OCI-LY7 (cell line): Measurements from ENCODE around the gene TAF4. TPM values are rescaled to one million over a fixed set of nuclear protein-coding genes. Genes with fewer than 3 reads are reported as not detected.

ENCODE experiments used
- BruUV-seq: library from RNA; stranded (reverse); fragments of 400-500 nt; replicated peaks from 2 replicates; lab custom pipeline; 2021; lab: Mats Ljungman, UMichigan
- CTCF ChIA-PET: fragments of 300-600 bp; sonication (Branson Sonifier 250); formaldehyde crosslinking; loops from one replicate; lab custom pipeline; 2022; ENCODE audit warnings: antibody characterized with exemption; ENCODE audit not compliant: unreplicated experiment; lab: Charles Lee
- POLR2A ChIA-PET: fragments of 300-600 bp; sonication (Branson Sonifier 250); formaldehyde crosslinking; loops from one replicate; lab custom pipeline; 2022; ENCODE audit warnings: antibody characterized with exemption; lab: Charles Lee
- DNase-seq: peaks from one replicate; pipeline ENCODE4 v3.0.0-alpha.2; 2015; ENCODE audit warnings: low spot score
- H2AFZ ChIP-seq: fragments of 200-600 bp; sonication (generic), shearing (Covaris generic); 2 replicates; pipeline ENCODE4 v1.6.1; 2014; ENCODE audit warnings: mild to moderate bottlenecking, antibody characterized with exemption, low read length, moderate library complexity
- H3K27ac ChIP-seq: fragments of 200-600 bp; sonication (generic); 2 replicates; pipeline ENCODE4 v1.5.1; 2014; ENCODE audit warnings: mixed run types, low read depth, mild to moderate bottlenecking, moderate library complexity, low read length, inconsistent platforms; ENCODE audit not compliant: poor library complexity, severe bottlenecking
- H3K36me3 ChIP-seq: fragments of 200-600 bp; sonication (generic); 2 replicates; pipeline ENCODE4 v1.6.1; 2014; ENCODE audit warnings: mild to moderate bottlenecking, antibody characterized with exemption, low read length, moderate library complexity, mixed read lengths; ENCODE audit not compliant: insufficient read depth
- H3K4me1 ChIP-seq: fragments of 200-600 bp; sonication (generic); 2 replicates; pipeline ENCODE4 v1.5.1; 2014; ENCODE audit warnings: mild to moderate bottlenecking, low read length; ENCODE audit not compliant: insufficient read depth, poor library complexity, severe bottlenecking
- H3K4me2 ChIP-seq: fragments of 200-600 bp; sonication (generic); 2 replicates; pipeline ENCODE4 v1.6.1; 2014; ENCODE audit warnings: mild to moderate bottlenecking, low read length
- H3K4me3 ChIP-seq: fragments of 200-600 bp; sonication (generic); 2 replicates; pipeline ENCODE4 v1.5.1; 2014; ENCODE audit warnings: mild to moderate bottlenecking, low read depth, low read length; ENCODE audit not compliant: poor library complexity, severe bottlenecking
- H3K79me2 ChIP-seq: fragments of 200-600 bp; sonication (generic); 2 replicates; pipeline ENCODE4 v1.6.1; 2016; ENCODE audit warnings: low read depth, mild to moderate bottlenecking, low read length, moderate library complexity, mixed read lengths; ENCODE audit not compliant: insufficient read depth
- H3K9me2 ChIP-seq: fragments of 200-600 bp; sonication (generic); 2 replicates; pipeline ENCODE4 v1.6.1; 2016; ENCODE audit warnings: mild to moderate bottlenecking, low read length, mixed read lengths; ENCODE audit not compliant: insufficient read depth
- H3K9me3 ChIP-seq: fragments of 200-600 bp; sonication (generic); 2 replicates; pipeline ENCODE4 v1.6.1; 2014; ENCODE audit warnings: mild to moderate bottlenecking, mixed run types, low read length, mixed read lengths
- H4K20me1 ChIP-seq: fragments of 200-600 bp; sonication (generic); 2 replicates; pipeline ENCODE4 v1.6.1; 2014; ENCODE audit warnings: mild to moderate bottlenecking, antibody characterized with exemption, low read length, moderate library complexity, mixed read lengths; ENCODE audit not compliant: insufficient read depth
- EZH2phosphoT487 ChIP-seq: fragments of 200-600 bp; sonication (generic); IDR thresholded peaks from 2 replicates; pipeline ENCODE4 v1.6.1; 2018; ENCODE audit warnings: low read depth, borderline replicate concordance, mild to moderate bottlenecking, mixed run types, antibody characterized with exemption, low read length, moderate library complexity, mixed read lengths
- intact Hi-C: fragments of 100-400 bp; cut with micrococcal nuclease; formaldehyde crosslinking; loops from one replicate; pipeline ENCODE4 v1.10.0; 2022; ENCODE audit not compliant: unreplicated experiment
- total RNA-seq, 2 experiments: library from RNA; depleted of rRNA in 1 of 2; stranded (reverse); fragments of >200 nt in 1 of 2; shearing (Covaris generic) in 1 of 2; gene quantifications; 2 replicates each; pipeline ENCODE4 v1.2.3, GENCODE V29; 2014 to 2022
- TF ChIP-seq, protein P1 (sequence below): fragments of 200-600 bp; sonication (generic); conservative IDR thresholded peaks from 2 replicates; pipeline ENCODE4 v1.5.1; 2014; ENCODE audit warnings: mild to moderate bottlenecking, antibody characterized with exemption, low read length, moderate library complexity, mixed read lengths

The TAF4 gene
- total RNA-seq, 2 experiments from 2014 or later: 11.2 to 38.9 TPM

DNA sequence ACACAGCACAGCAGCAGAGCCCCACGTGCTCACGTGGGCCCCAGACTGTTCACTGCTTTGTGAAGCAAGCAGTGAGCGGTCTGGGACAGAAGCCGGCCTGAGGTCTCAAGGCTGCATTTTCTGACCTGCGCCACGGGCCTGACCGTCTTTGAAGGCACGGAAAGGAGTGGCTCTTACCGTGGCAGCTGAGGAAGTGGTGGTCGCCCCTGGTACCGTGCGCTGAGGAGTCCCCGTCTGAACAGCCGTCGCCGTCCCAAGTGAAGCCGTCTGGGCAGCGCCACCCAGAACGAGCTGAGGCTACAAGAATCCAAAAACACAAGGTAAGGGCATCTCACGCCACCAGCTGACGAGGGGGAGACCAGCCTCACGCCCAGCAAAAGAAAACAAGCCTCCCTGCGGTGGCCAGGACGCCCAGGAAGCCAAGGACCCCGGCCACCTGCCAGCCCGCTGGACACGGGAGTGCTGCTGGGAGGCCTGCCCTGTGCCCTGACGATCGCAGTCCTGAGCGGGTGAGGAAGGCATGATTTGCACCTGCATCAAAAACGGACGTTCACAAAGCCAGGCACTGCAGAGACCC, 55.7 kb downstream of the TAF4 start:
- Histone ChIP-seq H3K27ac (no peak overlapping the region), H3K9me2 (no peaks in the 10 kb centered on the region), H3K79me2 (no peaks in the 10 kb centered on the region), H3K4me3 (no peak overlapping the region), H3K9me3 (no peaks in the 10 kb centered on the region), H4K20me1 (no peaks in the 10 kb centered on the region), H3K36me3 (peaks cover 72% of the 10 kb centered on the region), H3K4me1 (peaks cover 20% of the 10 kb centered on the region), H3K4me2 (no peak overlapping the region), H2AFZ (no peak overlapping the region)
- CTCF ChIA-PET: interaction anchor here (1.0 kb wide), 1 partner anchor 120 kb away, joined by 6 read pairs; no protein-coding TSS in a partner anchor
- POLR2A ChIA-PET: interaction anchor here (1.6 kb wide), 1 partner anchor 125 kb away, joined by 3 read pairs; no protein-coding TSS in a partner anchor
- BruUV-seq: no TSS peak
- no peak for DNase-seq
- TF ChIP-seq EZH2phosphoT487: no peak
- TF ChIP-seq, protein P1, sequence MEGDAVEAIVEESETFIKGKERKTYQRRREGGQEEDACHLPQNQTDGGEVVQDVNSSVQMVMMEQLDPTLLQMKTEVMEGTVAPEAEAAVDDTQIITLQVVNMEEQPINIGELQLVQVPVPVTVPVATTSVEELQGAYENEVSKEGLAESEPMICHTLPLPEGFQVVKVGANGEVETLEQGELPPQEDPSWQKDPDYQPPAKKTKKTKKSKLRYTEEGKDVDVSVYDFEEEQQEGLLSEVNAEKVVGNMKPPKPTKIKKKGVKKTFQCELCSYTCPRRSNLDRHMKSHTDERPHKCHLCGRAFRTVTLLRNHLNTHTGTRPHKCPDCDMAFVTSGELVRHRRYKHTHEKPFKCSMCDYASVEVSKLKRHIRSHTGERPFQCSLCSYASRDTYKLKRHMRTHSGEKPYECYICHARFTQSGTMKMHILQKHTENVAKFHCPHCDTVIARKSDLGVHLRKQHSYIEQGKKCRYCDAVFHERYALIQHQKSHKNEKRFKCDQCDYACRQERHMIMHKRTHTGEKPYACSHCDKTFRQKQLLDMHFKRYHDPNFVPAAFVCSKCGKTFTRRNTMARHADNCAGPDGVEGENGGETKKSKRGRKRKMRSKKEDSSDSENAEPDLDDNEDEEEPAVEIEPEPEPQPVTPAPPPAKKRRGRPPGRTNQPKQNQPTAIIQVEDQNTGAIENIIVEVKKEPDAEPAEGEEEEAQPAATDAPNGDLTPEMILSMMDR: no peak
- intact Hi-C loops: loop anchor here (5.0 kb wide), 1 partner anchor 147 kb away; no protein-coding TSS in a partner anchor

DNA sequence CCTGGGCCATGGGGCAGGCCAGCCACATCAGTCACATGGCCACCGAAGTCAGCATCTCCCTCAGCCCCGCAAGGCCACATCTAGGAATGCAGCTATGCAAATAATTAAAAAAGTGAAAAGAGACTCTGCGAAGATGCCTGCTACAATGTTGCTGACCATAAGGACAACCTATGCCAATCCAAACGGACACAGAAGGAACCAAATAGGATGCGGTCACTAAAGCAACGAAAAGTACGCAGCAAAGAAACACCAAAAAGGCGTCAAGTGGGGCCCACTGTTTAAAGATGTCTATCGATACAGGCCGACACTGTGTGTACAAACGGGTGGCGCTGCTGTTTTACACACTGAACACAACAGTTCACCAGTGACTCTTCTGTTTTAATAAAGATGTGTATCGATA, 56.4 kb downstream of the TAF4 start:
- Histone ChIP-seq H3K4me3 (no peak overlapping the region), H4K20me1 (no peaks in the 10 kb centered on the region), H3K79me2 (no peaks in the 10 kb centered on the region), H3K9me2 (no peaks in the 10 kb centered on the region), H3K9me3 (no peaks in the 10 kb centered on the region), H3K4me1 (peaks cover 26% of the 10 kb centered on the region), H2AFZ (no peak overlapping the region), H3K4me2 (no peak overlapping the region), H3K27ac (no peak overlapping the region), H3K36me3 (peaks cover 75% of the 10 kb centered on the region)
- DNase-seq: no peak
- no TSS peak for BruUV-seq
- TF ChIP-seq, protein P1: no peak
- no peak for TF ChIP-seq EZH2phosphoT487
- ChIA-PET POLR2A (no interaction called here), CTCF (no interaction called here)
- intact Hi-C loops: no loop called here

DNA sequence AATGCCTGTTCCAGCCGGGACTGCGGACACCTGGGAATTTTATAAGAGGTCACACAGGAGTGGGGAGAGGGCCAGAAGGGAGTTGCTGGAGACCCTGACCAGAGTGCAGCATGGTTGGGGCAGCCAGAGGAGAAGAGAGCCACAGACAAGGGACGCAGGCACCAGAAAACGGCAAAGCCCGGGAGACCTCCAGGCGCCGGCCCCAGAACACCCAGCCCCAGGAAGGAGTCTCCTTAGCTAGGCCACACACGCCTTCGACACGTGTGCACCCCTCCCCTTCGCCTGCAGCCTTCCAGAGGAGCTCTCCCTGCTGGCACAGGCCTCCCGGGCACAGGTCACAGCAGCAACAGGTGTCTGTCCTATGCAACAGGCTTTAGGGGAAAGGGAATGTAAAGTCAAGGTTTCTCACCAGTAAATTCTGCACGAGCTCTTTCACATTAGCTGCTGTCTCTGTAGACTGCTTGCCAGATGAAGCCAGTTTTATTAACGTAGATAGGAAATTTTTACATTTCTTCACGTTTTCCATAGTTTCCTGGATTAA, 57.0 kb downstream of the TAF4 start:
- Histone ChIP-seq H3K9me3 (no peaks in the 10 kb centered on the region), H3K4me1 (peaks cover 32% of the 10 kb centered on the region), H2AFZ (no peak overlapping the region), H3K4me2 (no peak overlapping the region), H3K79me2 (no peaks in the 10 kb centered on the region), H3K9me2 (no peaks in the 10 kb centered on the region), H3K27ac (no peak overlapping the region), H3K4me3 (no peak overlapping the region), H3K36me3 (peaks cover 75% of the 10 kb centered on the region), H4K20me1 (no peaks in the 10 kb centered on the region)
- POLR2A ChIA-PET: no interaction called here
- no peak for TF ChIP-seq EZH2phosphoT487
- TF ChIP-seq, protein P1: no peak
- no peak for DNase-seq
- CTCF ChIA-PET: no interaction called here
- no TSS peak for BruUV-seq
- intact Hi-C loops: no loop called here
